Duodenal mucosa (tissue), 2 donors: ENCODE results near the gene TNRC6C.

Experiments used
- H3K27ac ChIP-seq: one replicate; pipeline ENCODE4 v1.7.0; 2013; ENCODE audit warnings: low read depth, low read length
- H3K27me3 ChIP-seq, 2 donors: one replicate each; pipeline ENCODE4 v1.7.0; 2013; ENCODE audit warnings: low read length in 2 of 2, control low read depth in 1 of 2; ENCODE audit not compliant: insufficient read depth in 2 of 2, control insufficient read depth in 1 of 2
- H3K36me3 ChIP-seq, 2 donors: one replicate each; pipeline ENCODE4 v1.7.0; 2013; ENCODE audit warnings: low read length in 2 of 2, control low read depth in 1 of 2; ENCODE audit not compliant: insufficient read depth in 2 of 2, control insufficient read depth in 1 of 2
- H3K4me1 ChIP-seq, 2 donors: one replicate each; pipeline ENCODE4 v1.7.0; 2013; ENCODE audit warnings: low read length in 2 of 2, control low read depth in 1 of 2; ENCODE audit not compliant: insufficient read depth in 2 of 2, control insufficient read depth in 1 of 2
- H3K4me3 ChIP-seq, 2 donors: one replicate each; pipeline ENCODE4 v1.7.0; 2013; ENCODE audit warnings: low read length in 2 of 2, low read depth in 1 of 2
- H3K9ac ChIP-seq, 2 donors: one replicate each; pipeline ENCODE4 v1.7.0; 2013; ENCODE audit warnings: low read length in 2 of 2, low read depth in 1 of 2
- H3K9me3 ChIP-seq, 2 donors: one replicate each; pipeline ENCODE4 v1.7.0; 2013; ENCODE audit warnings: low read length in 2 of 2, control low read depth in 1 of 2; ENCODE audit not compliant: control insufficient read depth in 1 of 2

The TNRC6C gene

DNA sequence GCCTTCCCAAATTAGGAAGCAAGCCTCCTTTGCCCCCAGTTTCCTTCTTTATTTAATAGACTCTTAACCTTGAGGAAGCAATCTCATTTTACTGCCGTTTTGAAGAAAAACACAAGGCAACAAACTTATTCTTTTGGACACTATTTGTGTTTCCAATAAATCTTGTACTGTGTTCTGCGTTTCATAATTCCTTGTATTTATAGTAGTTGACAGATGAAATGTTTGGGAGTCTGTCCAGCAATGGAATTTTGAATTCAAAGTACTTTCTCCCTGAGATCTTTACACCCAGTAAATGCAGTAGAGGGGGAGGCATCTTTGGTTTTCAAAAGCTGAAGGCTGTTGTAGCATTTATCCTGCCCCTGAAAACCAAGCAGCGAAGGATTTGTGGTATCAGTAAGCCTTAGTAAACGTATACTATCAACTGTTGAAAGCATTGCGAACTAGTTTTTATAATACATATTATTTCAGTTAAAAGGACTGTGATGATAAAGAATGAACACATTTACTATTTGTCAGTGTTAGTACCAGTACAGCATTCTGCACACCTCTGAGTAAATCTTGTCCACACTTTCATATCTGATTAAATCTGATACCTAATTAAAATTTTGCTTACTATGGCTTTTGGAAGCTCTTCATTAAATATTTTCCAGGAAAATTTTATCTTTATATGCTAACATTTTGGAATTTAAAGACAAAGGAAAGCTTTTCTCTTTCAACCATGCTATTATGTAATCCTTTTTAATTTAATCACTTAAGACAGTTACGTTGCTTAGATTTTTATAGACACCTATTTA, 83.1 kb downstream of the TNRC6C start:
- Histone ChIP-seq H3K27me3 (no peaks in the 10 kb centered on the region), H3K9me3 (no peaks in the 10 kb centered on the region), H3K9ac (peak overlapping the region; percentile 58 to 61), H3K27ac (peak overlapping the region; percentile 69), H3K36me3 (peaks cover 5% of the 10 kb centered on the region in 2 donors), H3K4me3 (peak overlapping the region; percentile 64 to 77), H3K4me1 (no peaks in the 10 kb centered on the region)

- H3K9me3 ChIP-seq, result no peaks in the 10 kb centered on the region
- no peak overlapping the region for H3K27ac ChIP-seq
- no peaks in the 10 kb centered on the region for H3K36me3 ChIP-seq
- no peaks in the 10 kb centered on the region for H3K4me1 ChIP-seq
- H3K27me3 ChIP-seq, result no peaks in the 10 kb centered on the region
- no peak overlapping the region for H3K4me3 ChIP-seq
- no peak overlapping the region for H3K9ac ChIP-seq
Observed at GRCh38 chr17:78042542-78042941, 84.0 kb downstream of the TNRC6C start.

- Histone ChIP-seq H3K4me3 (no peak overlapping the region), H3K9ac (no peak overlapping the region), H3K4me1 (no peaks in the 10 kb centered on the region), H3K9me3 (no peaks in the 10 kb centered on the region), H3K27me3 (no peaks in the 10 kb centered on the region), H3K36me3 (no peaks in the 10 kb centered on the region), H3K27ac (no peak overlapping the region)
Observed at GRCh38 chr17:78043031-78043430, 84.5 kb downstream of the TNRC6C start.

DNA sequence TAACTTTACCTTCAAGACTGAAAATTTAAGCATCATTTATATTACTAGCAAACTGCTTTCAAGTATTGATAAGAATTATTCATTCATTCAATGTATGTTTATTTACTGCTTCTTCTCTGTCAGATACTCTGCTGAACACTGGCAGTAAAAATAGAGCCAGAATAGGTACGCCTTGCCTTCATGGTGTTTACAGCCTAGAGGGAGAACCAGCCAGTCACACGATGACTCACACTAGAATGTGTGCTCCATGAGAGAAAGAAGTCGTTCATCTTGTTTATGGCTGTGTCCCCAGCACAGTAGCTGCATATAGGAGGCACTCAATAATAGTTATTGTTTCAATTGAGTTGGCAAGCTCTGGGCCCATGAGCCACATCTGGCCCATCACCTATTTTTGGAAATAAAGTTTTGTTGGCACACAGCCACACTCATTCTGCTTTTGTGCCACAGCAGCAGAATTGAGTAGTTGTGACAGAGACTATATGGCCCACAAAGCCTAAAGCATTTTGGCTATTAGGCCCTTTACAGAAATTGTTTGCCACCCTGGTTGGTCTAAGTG, 85.9 kb downstream of the TNRC6C start:
- H3K9ac ChIP-seq, result no peak overlapping the region
- no peaks in the 10 kb centered on the region for H3K27me3 ChIP-seq
- H3K9me3 ChIP-seq, result no peaks in the 10 kb centered on the region
- H3K36me3 ChIP-seq, result peaks cover 7 to 8% of the 10 kb centered on the region in 2 donors
- no peak overlapping the region for H3K4me3 ChIP-seq
- H3K27ac ChIP-seq, result no peak overlapping the region
- no peaks in the 10 kb centered on the region for H3K4me1 ChIP-seq

- Histone ChIP-seq H3K27ac (no peak overlapping the region), H3K9me3 (no peaks in the 10 kb centered on the region), H3K27me3 (no peaks in the 10 kb centered on the region), H3K9ac (no peak overlapping the region), H3K4me3 (no peak overlapping the region), H3K36me3 (peaks cover 16 to 17% of the 10 kb centered on the region in 2 donors), H3K4me1 (no peaks in the 10 kb centered on the region)
Observed at GRCh38 chr17:78045316-78045715, 86.8 kb downstream of the TNRC6C start.

- Histone ChIP-seq H3K4me3 (no peak overlapping the region), H3K4me1 (no peaks in the 10 kb centered on the region)
Observed at GRCh38 chr17:78046923-78047322, 88.4 kb downstream of the TNRC6C start.

DNA sequence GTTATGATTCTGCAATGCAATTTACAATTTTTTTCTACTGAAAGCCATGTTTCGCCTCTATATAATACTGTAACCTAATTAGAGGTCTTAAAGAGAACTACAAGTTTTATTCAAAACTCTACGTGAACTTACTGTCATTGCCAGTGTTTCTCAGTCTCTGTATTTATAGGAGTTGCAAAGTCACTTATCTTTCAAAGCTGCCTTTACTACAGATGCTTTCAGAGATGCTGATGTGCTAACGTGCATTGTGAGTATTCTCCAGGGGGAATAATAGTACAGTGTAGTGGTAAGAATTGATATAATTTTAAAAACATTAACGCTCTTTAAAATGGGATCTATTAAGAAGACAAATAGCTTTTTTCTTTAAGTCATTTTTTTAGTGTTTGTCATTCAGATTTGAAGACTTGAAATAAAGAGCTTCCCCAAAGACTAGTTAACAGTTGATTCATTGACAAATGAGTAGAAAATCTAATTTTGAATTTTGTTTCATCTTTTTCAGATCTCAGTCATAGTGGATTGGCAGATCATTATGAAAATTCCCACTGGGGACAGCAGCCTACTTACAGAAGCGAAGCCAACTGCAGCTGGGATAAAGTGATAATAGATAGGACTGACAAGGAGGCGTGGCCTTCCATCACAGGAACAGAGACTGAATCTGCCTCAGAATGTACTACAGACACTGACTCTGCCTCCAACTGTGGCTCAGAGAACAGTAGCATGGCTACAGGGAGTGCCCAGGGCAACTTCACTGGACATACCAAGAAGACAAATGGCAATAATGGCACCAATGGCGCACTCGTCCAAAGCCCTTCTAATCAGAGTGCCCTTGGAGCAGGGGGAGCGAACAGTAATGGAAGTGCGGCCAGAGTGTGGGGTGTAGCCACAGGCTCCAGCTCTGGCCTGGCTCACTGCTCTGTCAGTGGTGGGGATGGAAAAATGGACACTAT, 90.1 kb downstream of the TNRC6C start:
- H3K4me3 ChIP-seq, result no peak overlapping the region
- H3K9ac ChIP-seq, result no peak overlapping the region
- no peaks in the 10 kb centered on the region for H3K27me3 ChIP-seq
- H3K4me1 ChIP-seq, result no peaks in the 10 kb centered on the region
- H3K36me3 ChIP-seq, result peaks cover 18 to 22% of the 10 kb centered on the region in 2 donors
- no peak overlapping the region for H3K27ac ChIP-seq
- H3K9me3 ChIP-seq, result no peaks in the 10 kb centered on the region

More at GRCh38 chr17:78046923-78047322, 88.4 kb downstream of the TNRC6C start:
- no peaks in the 10 kb centered on the region for H3K27me3 ChIP-seq
- no peak overlapping the region for H3K9ac ChIP-seq
- peaks cover 18 to 22% of the 10 kb centered on the region in 2 donors for H3K36me3 ChIP-seq
- H3K27ac ChIP-seq, result no peak overlapping the region
- H3K9me3 ChIP-seq, result no peaks in the 10 kb centered on the region

DNA sequence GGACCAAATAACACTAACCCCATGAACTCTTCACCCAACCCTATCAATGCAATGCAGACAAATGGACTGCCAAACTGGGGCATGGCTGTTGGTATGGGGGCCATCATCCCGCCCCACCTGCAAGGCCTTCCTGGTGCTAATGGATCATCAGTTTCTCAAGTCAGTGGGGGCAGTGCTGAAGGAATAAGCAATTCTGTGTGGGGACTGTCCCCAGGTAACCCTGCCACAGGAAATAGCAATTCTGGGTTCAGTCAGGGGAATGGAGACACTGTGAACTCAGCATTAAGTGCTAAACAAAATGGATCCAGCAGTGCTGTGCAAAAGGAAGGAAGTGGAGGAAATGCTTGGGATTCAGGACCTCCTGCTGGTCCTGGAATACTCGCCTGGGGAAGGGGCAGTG, 91.1 kb downstream of the TNRC6C start:
- Histone ChIP-seq H3K9ac (no peak overlapping the region), H3K9me3 (no peaks in the 10 kb centered on the region), H3K27me3 (no peaks in the 10 kb centered on the region), H3K4me1 (no peaks in the 10 kb centered on the region), H3K4me3 (no peak overlapping the region), H3K27ac (no peak overlapping the region), H3K36me3 (peaks cover 18 to 28% of the 10 kb centered on the region in 2 donors)

DNA sequence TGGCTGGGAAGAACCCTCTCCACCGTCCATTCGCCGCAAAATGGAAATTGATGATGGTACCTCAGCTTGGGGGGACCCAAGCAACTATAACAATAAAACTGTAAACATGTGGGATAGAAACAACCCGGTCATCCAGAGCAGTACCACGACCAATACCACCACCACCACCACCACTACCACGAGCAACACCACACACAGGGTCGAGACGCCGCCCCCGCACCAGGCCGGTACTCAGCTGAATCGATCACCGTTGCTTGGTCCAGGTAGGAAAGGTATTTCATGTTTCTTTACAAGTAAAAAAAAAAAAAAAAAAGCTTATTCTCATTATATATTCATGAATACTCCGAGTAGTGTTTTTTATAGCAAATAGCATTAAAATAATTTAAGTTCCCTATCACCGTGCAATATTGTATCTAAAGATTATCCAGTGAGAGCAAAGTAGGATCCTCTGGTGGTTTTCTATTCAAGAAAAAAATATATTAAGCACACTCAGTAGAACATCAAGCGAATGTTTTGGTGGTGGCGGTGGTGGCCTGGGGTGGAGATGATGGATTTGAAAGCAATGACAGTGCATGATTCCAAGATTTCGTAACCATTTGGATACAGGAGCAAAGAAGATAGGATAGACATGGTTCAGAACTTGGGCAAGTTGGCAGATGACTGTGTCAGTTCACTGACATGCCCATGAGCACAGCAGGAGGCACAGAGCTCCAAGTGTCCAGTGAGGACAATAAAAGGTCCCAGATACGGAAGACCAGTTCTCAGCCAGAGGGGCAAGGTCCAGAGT, 92.9 kb downstream of the TNRC6C start:
- Histone ChIP-seq H3K4me3 (no peak overlapping the region), H3K27ac (no peak overlapping the region), H3K4me1 (no peaks in the 10 kb centered on the region), H3K36me3 (peaks cover 18 to 30% of the 10 kb centered on the region in 2 donors), H3K9ac (no peak overlapping the region), H3K9me3 (no peaks in the 10 kb centered on the region), H3K27me3 (no peaks in the 10 kb centered on the region)
